CD4-positive, alpha-beta T cell (primary cell): ENCODE measurements around the gene ALK. TPM values are rescaled to one million over a fixed set of nuclear protein-coding genes. Genes with fewer than 3 reads are reported as not detected.
A peak's percentile ranks its signal among the peaks of the same experiment; 100 is the strongest.

Source experiments
- ATAC-seq: fragments of 200-7000 bp; cut with Tn5 transposase; one replicate; pipeline ENCODE4 v1.10.0; 2022; ENCODE audit warnings: mild to moderate bottlenecking; ENCODE audit not compliant: poor library complexity
- CTCF ChIA-PET: fragments of 350-600 bp; sonication (Branson Sonifier 250); formaldehyde crosslinking; loops from one replicate; lab custom pipeline; 2021; ENCODE audit warnings: antibody characterized with exemption, inconsistent platforms; lab: Charles Lee
- POLR2A ChIA-PET: fragments of 350-600 bp; sonication (Branson Sonifier 250); formaldehyde crosslinking; loops from one replicate; lab custom pipeline; 2021; ENCODE audit warnings: antibody characterized with exemption, inconsistent platforms; lab: Charles Lee
- DNase-seq, 14 experiments: peaks; one replicate each; pipeline ENCODE4 v3.0.0-alpha.2; 2013 to 2020; ENCODE audit warnings: mixed read lengths in 2 of 14
- H3K27ac ChIP-seq, 2 donors: one replicate each; pipeline versions ENCODE4 v1.5.1 to v1.7.0; 2013; ENCODE audit warnings: low read length in 2 of 2, low read depth in 1 of 2, mild to moderate bottlenecking in 1 of 2
- H3K27me3 ChIP-seq, 2 experiments: 1 replicate in 1 of 2; 2 replicates in 1 of 2; pipeline versions ENCODE4 v1.6.1 to v1.7.0; 2013; ENCODE audit warnings: low read length in 2 of 2, control low read depth in 1 of 2, mild to moderate bottlenecking in 1 of 2, moderate library complexity in 1 of 2; ENCODE audit not compliant: insufficient read depth in 2 of 2, control insufficient read depth in 1 of 2
- H3K36me3 ChIP-seq: one replicate; pipeline ENCODE4 v1.6.1; 2013; ENCODE audit warnings: low read length, control low read depth; ENCODE audit not compliant: insufficient read depth
- H3K4me1 ChIP-seq: one replicate; pipeline ENCODE4 v1.6.1; 2013; ENCODE audit warnings: low read length, control low read depth; ENCODE audit not compliant: insufficient read depth
- H3K4me3 ChIP-seq: one replicate; pipeline ENCODE4 v1.5.1; 2013; ENCODE audit warnings: mild to moderate bottlenecking, low read length, moderate library complexity
- H3K9me3 ChIP-seq, 2 experiments: 1 replicate in 1 of 2; 2 replicates in 1 of 2; pipeline versions ENCODE4 v1.6.1 to v1.7.0; 2013; ENCODE audit warnings: low read length in 2 of 2, mild to moderate bottlenecking in 2 of 2, control low read depth in 1 of 2, moderate library complexity in 1 of 2; ENCODE audit not compliant: control insufficient read depth in 1 of 2, insufficient read depth in 1 of 2
- H3K27ac Mint-ChIP-seq: one replicate; pipeline ENCODE4 v1.8.0; 2020; ENCODE audit warnings: mixed read lengths
- H3K27me3 Mint-ChIP-seq: one replicate; pipeline ENCODE4 v1.8.0; 2021; ENCODE audit warnings: mixed read lengths
- H3K36me3 Mint-ChIP-seq: one replicate; pipeline ENCODE4 v1.8.0; 2021; ENCODE audit warnings: low read depth, mixed read lengths
- H3K4me1 Mint-ChIP-seq: one replicate; pipeline ENCODE4 v1.8.0; 2021; ENCODE audit warnings: low read depth, mixed read lengths
- H3K4me3 Mint-ChIP-seq: one replicate; pipeline ENCODE4 v1.8.0; 2020; ENCODE audit warnings: mild to moderate bottlenecking, mixed read lengths
- H3K9me3 Mint-ChIP-seq: one replicate; pipeline ENCODE4 v1.8.0; 2020; ENCODE audit warnings: mixed read lengths
- intact Hi-C, 2 experiments: fragments of 100-400 bp; cut with DNase I in 1 of 2; cut with micrococcal nuclease in 1 of 2; formaldehyde crosslinking; loops; one replicate each; pipeline versions ENCODE4 v1.15.1 to v1.9.0; 2023 to 2025; cut with DNase I, micrococcal nuclease
- total RNA-seq, 174 experiments: library from RNA in 2 of 174; stranded (reverse) in 2 of 174; gene quantifications; one replicate each; pipeline ENCODE4 v1.2.3 and lab custom pipeline; 2021 to 2026
- TF ChIP-seq, protein P1 (sequence below): fragments of 200-600 bp; IDR thresholded peaks from one replicate; pipeline ENCODE4 v1.8.0; 2022; ENCODE audit warnings: antibody characterized with exemption, mild to moderate bottlenecking

The ALK gene
- total RNA-seq, 2 experiments from 2014 or later = not detected

DNA sequence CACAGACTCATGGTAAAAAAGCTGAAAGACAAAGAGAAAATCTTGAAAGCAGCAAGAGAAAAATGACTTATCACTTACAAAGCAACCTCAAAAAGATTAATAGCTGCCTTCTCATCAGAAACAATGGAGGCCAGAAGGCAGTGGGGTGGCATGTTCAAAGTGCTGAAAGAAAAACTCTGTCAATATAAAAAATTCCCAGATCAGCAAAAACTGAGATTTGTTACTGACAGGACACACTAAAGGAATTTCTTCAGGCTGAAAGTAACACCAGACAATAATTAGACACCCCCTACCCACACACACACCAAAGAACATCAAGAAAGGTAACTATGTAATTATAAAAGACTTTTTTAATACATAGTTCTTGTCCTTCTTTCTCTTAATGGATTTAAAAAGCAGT is 495.0 kb downstream of the ALK start:
- no peaks in the 10 kb centered on the region for H3K36me3 ChIP-seq
- Mint-ChIP-seq H3K9me3 (no peaks in the 10 kb centered on the region), H3K4me1 (no peaks in the 10 kb centered on the region), H3K27me3 (peaks cover 33% of the 10 kb centered on the region), H3K4me3 (no peak overlapping the region), H3K36me3 (no peaks in the 10 kb centered on the region), H3K27ac (no peak overlapping the region)
- no peak for DNase-seq
- H3K4me3 ChIP-seq = no peak overlapping the region
- ATAC-seq = no peak
- H3K27me3 ChIP-seq = peaks cover 5 to 13% of the 10 kb centered on the region in 2 experiments
- H3K27ac ChIP-seq = no peak overlapping the region
- TF ChIP-seq, protein P1, sequence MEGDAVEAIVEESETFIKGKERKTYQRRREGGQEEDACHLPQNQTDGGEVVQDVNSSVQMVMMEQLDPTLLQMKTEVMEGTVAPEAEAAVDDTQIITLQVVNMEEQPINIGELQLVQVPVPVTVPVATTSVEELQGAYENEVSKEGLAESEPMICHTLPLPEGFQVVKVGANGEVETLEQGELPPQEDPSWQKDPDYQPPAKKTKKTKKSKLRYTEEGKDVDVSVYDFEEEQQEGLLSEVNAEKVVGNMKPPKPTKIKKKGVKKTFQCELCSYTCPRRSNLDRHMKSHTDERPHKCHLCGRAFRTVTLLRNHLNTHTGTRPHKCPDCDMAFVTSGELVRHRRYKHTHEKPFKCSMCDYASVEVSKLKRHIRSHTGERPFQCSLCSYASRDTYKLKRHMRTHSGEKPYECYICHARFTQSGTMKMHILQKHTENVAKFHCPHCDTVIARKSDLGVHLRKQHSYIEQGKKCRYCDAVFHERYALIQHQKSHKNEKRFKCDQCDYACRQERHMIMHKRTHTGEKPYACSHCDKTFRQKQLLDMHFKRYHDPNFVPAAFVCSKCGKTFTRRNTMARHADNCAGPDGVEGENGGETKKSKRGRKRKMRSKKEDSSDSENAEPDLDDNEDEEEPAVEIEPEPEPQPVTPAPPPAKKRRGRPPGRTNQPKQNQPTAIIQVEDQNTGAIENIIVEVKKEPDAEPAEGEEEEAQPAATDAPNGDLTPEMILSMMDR = no peak
- intact Hi-C loops = no loop called here
- ChIA-PET POLR2A (no interaction called here), CTCF (no interaction called here)
- H3K9me3 ChIP-seq = no peaks in the 10 kb centered on the region
- H3K4me1 ChIP-seq = no peaks in the 10 kb centered on the region

DNA sequence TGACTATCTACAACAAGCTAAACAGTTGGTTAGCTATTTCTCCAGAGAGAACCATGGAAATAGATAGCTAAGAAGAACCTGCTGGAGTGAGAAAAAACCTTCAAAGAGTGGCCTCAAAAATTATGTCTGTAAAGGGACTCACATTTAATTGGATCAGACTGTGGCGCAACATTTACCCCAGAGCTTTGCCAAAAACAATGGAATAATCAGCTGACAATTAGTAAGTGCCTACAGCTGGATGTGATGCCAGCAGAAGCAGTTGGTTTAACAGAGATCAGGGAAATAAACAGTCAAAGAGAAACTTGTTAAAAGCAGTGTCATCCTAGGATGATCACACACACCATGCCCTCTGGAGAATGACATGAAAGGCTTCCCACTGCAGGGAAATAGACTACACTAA is 495.5 kb downstream of the ALK start:
- Mint-ChIP-seq H3K27me3 (peaks cover 33% of the 10 kb centered on the region), H3K36me3 (no peaks in the 10 kb centered on the region), H3K27ac (no peak overlapping the region), H3K4me1 (no peaks in the 10 kb centered on the region), H3K9me3 (no peaks in the 10 kb centered on the region), H3K4me3 (no peak overlapping the region)
- Histone ChIP-seq H3K27ac (no peak overlapping the region), H3K9me3 (no peaks in the 10 kb centered on the region), H3K27me3 (peaks cover 5 to 15% of the 10 kb centered on the region in 2 experiments), H3K4me1 (no peaks in the 10 kb centered on the region), H3K36me3 (no peaks in the 10 kb centered on the region), H3K4me3 (no peak overlapping the region)
- ChIA-PET POLR2A (no interaction called here), CTCF (no interaction called here)
- intact Hi-C loops = no loop called here
- TF ChIP-seq, protein P1 = no peak
- ATAC-seq = no peak
- DNase-seq = no peak

DNA sequence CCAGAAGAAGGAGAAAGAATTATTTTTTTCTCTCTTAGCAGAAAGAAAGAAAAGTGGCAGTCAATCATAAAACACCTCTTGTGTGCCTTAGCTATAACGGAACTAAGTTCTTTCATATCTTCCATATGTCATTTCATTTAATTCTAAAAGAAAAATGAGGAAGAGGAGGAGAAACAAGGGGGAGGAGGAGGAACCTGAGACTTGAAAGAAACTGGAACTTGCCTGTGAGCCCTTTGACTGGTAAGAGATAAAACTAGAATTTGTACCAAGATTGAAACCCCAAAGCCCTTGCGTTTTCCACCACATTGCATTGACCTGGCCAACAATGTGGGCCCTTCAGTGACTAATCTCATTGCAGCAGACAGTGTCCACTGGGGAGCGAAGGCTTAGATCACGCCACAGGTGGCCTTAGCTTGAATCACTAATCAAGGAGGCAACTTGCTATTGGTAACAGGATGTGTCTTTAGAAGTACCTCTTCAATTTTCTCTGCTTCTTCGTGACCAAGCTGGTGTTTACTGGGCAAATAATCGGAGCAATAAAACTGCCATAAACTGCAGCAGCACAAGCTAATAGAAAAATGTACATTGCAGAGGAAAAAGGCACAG is 498.2 kb downstream of the ALK start:
- TF ChIP-seq, protein P1 = no peak
- peaks cover 38% of the 10 kb centered on the region for H3K27me3 Mint-ChIP-seq
- Histone ChIP-seq H3K4me3 (no peak overlapping the region), H3K4me1 (no peaks in the 10 kb centered on the region), H3K27ac (no peak overlapping the region), H3K36me3 (no peaks in the 10 kb centered on the region), H3K9me3 (no peaks in the 10 kb centered on the region), H3K27me3 (peaks cover 5 to 15% of the 10 kb centered on the region in 2 experiments)
- no peaks in the 10 kb centered on the region for H3K36me3 Mint-ChIP-seq
- ChIA-PET CTCF (no interaction called here), POLR2A (no interaction called here)
- no peak for ATAC-seq
- no peaks in the 10 kb centered on the region for H3K9me3 Mint-ChIP-seq
- intact Hi-C loops = no loop called here
- peak in 1 of 14 experiments; percentile 4 for DNase-seq
- H3K4me1 Mint-ChIP-seq = no peaks in the 10 kb centered on the region
- no peak overlapping the region for H3K4me3 Mint-ChIP-seq
- no peak overlapping the region for H3K27ac Mint-ChIP-seq
